Measurements from ENCODE around the gene CCDC74B.
"Not testable (repeated sequence)": the region's sequence is repeated elsewhere in the genome, so short reads cannot be mapped to it uniquely, and the experiment has no call there.

CCDC74B gene

DNA sequence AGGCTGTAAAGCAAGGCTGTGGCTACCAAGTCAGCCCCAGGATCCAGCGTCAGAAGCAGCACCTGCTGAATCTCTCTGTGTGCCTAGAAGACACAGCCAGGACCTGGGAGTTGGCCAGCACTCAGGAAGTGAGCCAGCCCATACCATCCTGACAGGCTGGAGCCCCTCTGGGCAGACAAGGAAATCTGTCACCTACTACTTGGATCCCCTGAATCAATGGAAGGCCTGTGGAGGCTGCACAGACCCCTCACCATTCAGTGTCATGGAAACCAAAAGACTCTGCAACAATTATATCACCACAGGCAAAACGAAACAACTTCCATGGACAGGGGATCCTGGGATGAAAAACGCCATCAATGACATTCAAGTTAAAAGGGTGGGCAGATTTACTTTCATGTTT, 21.7 kb upstream of the CCDC74B start:
- not testable (repeated sequence) for DNase-seq (ENCODE audit: low read depth in 2 of 2, low spot score in 1 of 2)

DNA sequence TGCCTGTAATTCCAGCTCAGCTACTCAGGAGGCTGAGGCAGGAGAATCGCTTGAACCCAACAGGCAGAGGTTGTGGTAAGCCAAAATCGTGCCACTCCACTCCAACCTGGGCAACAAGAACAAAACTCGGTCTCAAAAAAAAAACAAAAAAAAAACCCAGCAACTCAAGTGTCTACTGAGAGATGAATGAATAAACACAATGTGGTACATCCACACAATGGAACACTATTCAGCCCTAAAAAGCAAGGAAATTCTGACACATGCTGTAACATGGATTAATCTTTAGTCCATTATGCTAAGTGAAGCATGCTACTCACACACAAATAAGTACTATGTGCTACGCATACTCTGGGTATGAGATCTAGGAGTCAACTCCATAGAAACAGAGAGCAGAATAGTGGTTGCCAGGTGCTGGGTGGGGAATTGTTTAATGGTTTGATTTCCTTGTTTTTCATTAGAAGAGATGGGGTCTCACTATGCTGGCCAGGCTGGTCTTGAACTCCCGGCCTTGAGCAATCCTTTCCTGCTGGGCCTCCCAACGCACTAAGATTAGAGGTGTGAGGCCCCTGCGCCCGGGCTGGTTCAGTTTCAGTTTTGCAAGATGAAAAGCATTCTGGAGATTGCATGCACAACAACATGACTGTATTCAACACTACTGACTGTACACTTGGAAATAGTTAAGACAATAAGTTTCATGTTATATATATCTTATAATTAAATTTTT, 20.5 kb upstream of the CCDC74B start:
- no peak for DNase-seq (ENCODE audit: low read depth in 2 of 2, low spot score in 1 of 2)

DNA sequence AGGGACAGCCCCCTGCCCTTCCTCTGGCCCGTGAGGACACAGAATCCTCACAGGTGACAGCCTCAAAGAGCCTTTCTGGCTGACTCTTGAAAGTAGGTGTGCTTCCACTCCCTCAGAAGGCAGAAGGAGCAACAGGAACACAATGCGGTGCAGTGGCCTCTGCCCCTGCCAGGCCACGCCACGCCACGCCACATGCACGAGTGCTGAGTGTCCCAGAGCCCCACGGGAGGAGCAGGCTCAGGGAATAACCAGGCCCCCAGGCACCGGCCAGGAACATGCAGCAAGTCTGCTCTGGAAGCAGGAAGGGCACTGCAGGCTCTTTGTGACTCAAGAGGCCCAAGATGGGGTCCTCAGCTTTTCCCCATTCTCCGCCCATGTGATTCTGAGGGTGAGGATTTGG, 18.1 kb upstream of the CCDC74B start:
- DNase-seq (ENCODE audit: low read depth in 2 of 2, low spot score in 1 of 2), result no peak

DNA sequence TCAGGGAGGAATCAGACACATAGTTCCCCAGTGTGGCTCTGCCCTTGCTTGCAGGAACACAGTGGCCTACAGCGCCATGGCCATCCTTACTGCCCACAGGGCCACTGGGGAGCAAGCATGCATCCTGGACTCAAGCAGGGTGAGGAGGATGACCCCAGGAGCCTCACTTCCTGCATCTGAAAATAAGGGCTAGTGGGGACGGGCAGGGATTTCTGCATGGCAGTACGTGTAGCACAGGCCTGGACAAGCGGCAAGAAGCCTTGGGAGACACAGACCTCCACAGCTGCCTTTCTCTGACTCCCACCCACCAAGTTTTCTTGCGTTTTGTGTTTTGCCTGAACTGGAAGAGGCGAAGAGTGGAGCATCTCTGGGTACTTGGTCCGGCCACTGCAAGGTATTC, 17.6 kb upstream of the CCDC74B start:
- not testable (repeated sequence) for DNase-seq (ENCODE audit: low read depth in 2 of 2, low spot score in 1 of 2)

DNA sequence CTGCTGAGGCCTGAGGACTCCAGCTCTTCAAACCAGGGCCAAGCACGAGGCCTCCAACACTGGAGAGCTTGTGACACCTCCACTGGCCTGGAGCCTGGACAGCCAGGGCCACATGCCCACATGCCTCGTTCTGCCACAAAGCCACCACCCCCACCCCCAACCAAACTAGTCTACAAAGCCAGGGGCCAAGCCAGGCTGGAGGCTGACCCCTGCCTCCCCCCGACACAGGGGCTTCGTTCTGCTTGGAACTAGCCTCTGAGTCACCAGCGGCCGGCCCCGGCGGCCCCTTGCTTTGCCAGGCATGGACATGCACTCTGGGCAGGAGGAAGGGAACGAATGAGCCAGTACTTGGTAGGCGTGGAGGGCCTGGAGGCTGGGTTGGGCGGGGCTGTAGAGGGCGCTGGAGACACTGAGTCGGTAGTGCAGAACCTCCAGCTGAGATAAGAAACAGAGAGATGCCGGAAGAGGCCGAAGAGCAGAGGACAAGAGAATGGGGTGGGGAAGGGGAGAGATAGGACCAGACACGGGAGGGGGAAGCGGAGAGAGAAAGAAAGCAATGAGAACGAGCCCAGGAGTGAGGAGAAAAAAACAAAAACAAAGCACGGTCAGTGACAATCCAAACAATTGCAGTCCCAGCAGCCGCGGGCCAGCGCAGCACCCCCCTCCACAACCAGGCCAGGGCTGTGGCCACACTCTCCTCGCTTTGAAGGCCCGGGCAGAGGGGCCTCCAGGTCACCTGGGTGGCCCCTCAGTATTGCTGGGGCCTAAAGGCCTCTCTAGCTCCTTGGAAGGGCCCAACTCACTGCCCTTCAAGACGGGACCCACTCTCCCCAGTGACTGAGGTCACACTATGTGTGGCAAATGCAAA, 16.2 kb upstream of the CCDC74B start:
- DNase-seq (ENCODE audit: low read depth in 2 of 2, low spot score in 1 of 2), result not testable (repeated sequence)

DNA sequence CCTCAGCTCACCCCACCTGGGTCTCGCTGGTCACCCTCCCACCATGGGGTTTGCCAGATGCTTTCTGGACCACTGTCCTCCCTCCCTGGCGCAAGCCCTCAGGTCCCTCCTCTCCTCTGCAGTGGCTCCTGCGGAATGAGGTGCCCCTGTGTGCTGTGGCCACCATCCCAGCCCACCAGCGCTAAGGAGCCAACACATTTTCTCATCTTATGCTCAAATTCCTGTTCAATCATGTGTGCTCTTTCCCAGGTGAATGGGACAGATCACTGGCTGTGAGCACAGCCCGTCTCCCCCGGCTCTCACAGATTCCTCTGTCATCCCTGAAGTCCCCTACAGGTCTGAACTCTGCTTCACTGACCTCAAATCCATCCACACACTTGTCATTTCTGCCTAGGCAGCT, 15.2 kb upstream of the CCDC74B start:
- no peak for DNase-seq (ENCODE audit: low read depth in 2 of 2, low spot score in 1 of 2)

DNA sequence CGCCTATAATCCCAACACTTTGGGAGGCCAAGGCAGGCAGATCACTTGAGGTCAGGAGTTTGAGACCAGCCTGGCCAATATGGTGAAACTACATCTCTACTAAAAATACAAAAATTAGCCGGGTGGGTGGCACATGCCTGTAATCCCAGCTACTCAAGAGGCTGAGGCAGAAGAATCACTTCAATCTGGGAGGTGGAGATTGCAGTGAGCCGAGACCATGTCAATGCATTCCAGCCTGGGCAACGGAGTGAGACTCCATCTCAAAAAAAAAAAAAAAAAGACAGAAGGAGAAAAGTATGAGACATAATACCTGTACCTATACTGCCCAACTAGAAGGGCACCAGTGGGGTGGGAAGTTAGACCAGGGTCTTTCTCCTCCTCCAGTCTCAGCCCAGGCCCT, 14.5 kb upstream of the CCDC74B start:
- not testable (repeated sequence) for DNase-seq (ENCODE audit: low read depth in 2 of 2, low spot score in 1 of 2)

DNA sequence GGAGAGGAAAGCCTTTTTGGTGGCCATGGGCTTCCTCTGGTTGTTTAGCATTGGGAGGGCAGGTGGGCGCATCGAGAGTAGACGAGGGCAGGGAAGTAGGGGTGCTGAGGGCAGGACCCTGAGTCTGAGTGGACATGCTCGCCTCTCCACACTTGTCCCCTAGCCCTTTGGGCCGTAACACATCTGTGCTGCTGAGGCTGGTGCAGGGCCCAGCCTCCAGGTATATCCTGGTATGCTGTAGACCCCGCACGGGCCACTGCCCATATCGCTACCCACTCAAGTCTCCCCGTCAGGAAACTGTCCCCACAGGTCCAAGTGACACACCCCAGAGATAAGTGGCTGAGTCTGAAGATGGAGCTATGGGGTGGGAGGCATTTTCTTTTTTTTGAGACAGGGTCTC, 13.7 kb upstream of the CCDC74B start:
- no peak for DNase-seq (ENCODE audit: low read depth in 2 of 2, low spot score in 1 of 2)

DNA sequence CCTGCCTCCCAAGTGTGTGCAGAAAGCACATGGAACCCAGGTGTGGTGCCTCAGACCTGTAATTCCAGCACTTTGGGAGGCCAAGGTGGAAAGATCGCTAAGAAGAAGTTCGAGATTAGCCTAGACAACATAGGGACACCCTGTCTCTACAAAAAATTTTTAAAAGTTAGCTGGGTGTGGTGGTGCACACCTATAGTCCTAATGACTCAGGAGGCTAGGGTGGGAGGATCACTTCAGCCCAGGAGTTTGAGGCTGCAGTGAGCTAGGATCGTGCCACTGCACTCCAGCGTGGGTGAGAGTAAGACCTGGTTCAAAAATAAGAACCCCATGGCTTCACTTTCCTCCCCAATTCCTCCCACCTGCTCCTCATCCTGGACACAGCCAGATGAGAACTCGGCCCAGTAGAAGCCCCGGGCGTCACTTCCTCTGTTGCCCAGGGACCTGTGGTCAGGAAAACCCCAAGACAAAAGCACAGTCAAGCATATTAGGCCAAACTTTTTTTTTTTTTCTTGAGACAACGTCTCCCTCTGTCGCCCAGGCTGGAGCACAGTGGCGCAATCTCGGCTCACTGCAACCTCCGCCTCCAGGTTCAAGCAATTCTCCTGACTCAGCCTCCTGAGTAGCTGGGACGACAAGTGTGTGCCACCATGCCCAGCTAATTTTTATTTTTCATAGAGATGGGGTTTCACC, 13.1 kb upstream of the CCDC74B start:
- DNase-seq (ENCODE audit: low read depth in 2 of 2, low spot score in 1 of 2), result not testable (repeated sequence)

DNA sequence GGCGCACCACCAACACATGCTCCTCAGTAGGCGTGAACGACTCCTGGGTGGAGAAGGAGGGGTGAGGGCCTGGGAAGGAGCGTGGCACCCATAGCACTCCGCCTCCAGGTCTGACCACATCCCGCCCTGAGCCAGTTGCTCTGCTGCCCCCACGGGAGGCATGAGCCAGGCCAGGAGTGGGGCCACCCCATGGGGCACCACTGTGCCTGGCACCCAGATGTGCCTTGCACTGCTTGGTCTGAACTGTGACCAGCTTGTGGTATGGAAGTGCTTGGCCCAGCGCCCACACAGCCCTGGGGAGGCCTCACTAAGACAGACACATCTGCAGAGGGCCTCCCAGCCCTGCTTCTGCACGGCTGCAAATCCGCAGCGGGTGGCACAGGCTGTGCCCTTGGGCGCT, 12.4 kb upstream of the CCDC74B start:
- not testable (repeated sequence) for DNase-seq (ENCODE audit: low read depth in 2 of 2, low spot score in 1 of 2)

DNA sequence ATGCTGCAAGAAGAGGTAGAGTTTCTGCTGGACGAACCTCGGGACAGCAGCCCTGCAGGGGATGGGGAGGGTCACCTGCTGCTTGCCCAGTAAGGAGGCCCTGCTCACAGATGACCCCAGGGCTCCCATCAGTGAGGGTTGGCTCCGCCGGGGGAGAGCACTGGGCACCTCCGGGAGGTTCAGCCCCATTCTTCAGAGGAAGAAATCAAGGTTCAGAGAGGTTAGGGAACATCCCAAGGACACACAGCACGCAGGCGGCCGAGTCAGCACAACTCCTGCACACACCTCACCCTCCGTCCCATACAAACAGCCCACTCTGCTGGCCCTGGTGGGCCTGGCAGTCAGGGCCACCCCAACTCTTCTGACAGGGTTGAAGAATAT, 11.7 kb upstream of the CCDC74B start:
- DNase-seq (ENCODE audit: low read depth in 2 of 2, low spot score in 1 of 2), result no peak

DNA sequence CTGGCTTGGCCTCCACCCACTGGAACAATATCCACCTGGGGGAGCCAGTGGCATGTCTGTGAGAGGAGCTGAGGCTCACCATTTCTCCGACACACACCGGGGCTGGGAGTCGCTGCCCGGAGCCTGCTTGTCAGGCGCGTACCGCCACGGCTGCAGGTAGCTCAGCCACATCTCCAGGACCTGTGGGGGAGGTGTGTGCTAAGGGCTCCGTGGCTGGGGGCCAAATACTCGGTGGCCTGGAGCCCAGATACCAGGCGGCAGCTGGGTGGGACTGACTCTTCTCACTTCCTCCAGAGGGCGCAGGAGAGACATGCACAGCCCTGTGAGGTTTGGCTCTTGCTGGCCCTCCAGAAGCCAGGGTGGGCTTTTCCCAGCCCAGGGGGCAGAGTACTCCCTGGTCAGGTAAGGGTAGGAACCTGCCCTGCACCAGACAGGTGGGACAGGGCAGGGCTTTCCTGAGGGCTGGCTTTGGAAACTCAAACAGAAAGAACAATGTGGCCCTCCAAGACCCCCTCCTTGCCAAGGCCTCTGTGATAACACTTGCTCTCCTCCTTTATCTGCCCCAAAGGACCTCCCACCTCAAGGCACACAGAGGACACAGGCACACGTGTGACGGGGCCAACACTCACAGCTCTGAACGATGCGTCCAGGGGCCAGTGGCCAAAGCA, 11.2 kb upstream of the CCDC74B start:
- DNase-seq (ENCODE audit: low read depth in 2 of 2, low spot score in 1 of 2), result not testable (repeated sequence)

DNA sequence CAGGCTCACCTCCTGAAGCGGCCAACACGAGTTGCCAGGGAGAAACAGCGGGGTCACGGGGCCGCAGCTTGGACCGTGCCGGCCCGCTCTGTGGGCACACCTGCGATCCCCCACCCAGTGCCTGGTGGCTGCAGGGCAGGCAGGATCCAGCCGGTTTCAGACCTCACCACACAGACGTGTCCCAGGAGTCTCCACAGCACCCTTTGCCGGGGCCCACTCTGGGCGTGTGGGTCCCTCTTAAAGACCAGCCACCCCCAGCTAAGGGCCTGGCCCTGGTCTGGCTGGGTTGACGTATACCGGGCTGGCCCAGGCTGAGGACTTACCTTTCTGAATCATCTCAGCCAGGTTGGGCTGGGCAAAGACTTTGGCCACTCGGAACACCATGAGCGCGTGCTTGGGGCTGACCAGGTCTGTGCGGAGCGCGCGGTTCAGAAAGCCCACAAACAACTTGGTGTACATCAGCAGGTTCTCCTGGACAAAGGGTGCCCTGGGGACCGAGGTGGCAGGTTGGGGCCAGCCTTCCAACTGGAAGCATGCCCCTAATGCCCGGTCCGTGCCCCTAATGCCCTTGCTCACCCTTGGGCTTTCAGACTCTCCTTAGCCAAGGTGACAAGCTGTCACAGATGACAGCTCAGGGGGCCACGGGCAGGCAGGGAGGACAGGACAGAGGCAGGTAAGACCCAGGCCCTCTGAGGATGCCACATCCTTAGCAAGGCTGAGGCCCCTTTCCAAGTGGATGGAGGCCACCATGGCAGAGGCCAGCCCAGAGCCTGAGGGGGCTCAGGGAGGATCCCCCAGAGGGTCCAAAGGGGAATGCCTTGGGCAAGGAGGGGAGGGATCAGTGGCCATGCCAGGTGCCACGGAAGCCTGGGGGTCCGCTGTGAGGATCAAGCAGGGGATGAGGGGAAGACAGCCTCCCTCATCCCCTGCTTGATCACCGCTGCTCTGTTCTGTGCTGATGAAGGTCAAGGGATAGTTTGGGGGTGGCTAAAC, 10.2 kb upstream of the CCDC74B start:
- DNase-seq (ENCODE audit: low read depth in 2 of 2, low spot score in 1 of 2), result no peak

DNA sequence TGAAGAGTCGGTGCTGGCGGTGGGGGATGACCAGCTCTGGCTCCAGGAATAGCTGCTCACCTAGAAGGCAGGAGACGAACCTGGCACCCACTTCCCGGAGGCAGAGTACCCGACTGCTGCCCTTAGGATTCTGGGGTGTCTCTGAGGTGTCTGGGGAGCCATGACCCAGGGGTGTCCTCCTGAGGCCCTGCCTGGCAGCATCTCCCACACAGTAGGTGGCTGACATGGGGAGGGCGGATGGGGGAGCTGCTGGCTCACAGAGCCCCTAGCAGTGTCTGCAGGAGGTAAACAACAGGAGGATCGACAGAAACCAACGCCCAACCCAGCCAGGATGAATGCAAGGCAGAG, 9.5 kb upstream of the CCDC74B start:
- not testable (repeated sequence) for DNase-seq (ENCODE audit: low read depth in 2 of 2, low spot score in 1 of 2)

DNA sequence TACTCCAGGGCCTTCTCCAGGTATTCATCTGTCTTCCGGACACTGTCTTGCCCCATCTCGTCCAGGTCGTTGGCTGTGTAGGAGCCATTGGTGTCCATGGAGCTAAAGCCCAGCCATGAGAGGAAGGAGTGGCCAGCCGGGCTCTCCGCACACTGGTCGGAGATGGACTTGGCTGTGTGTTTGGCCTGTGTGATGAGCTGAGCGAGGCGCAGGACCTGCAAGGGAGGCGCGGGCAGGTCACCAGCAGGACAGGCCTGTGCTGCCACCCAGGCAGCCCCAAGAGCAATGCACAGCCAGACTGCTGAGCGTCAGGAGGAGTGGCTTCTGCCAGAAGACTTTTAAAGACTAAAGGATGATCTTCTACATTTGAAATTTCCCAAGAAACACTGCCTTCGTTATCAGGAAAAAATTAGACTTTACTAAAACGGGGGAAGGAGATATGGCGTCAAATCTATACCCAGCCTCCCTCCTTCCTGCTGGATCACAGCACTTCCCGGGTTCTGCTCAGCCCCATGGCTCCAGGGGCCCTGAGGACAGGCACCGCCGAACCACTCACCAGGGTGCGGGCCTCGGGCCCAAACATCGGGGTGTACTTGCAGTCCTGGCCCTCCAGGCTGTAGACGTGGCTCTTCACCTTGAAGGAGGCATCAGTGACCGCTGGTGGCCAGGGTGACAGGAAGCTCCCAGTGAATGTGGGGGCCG, 9.0 kb upstream of the CCDC74B start:
- DNase-seq (ENCODE audit: low read depth in 2 of 2, low spot score in 1 of 2), result not testable (repeated sequence)

DNA sequence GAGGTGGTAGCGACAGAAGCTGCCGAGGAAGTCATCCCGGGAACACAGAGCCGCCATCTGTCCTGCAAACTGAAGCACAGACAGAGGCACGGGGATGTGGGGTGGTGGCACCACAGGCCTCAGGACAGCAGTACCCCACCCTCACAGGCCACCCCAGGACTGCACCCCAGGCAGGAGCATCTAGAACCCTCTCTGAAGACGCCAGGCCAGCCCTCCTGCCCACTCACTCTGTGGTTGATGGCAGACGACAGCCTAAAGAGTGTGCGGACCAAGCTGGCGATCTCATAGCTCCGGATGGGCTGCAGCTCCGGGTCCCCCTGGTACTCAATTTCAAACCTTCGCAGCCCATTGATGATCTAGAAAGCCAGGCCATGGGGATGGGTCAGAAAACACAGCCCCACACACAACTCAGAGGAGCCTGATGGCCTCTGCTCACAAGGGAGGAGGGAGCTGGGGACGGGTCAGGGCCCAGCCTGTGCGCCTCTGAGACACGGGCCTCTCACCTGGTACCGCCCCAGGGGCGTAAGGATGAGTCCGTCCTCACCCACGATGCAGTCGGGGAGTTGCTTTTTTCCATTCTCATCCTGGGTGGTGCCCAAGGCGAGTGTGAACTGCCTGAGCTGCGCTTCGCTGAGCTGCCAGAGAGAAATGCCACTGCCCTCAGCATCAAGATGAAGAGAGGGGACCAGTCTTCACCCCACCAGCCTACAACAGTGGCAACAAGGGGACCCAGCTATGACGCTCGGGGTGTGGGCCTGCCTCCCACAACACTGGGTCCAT, 8.1 kb upstream of the CCDC74B start:
- DNase-seq (ENCODE audit: low read depth in 2 of 2, low spot score in 1 of 2), result no peak

DNA sequence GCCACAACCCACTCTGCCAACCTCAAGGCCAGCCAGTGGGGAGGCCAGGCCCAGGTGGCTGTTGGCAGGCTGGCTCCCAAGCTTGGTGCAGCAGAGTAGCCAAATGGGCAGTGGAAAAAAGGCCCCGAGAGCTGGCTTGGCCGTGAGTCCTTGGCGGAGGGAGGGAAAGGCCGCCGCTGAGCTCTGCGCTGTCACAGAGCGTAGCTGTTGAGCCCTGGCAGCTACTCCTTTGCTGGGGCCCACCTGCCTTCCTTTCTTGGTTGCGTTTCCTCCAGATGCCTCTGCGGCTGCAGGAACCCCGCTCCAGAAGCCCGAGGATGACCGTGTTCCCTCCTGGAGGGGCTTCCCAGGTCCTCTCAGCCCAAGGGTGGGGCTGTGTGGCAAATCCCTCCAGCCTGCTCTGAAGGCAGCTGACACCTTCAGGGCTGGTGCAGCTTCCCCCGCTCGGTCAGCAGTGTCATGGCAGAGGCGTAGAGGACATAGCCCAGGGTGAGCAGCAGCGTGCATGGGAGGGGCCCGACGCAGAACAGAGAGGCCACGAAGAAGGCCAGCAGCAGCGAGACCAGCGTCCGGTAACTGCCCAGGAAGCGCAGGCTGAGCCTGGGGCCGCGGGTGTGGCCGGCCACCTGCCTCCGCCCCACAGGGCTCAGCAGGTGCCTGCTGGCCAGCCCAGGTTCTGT, 7.4 kb upstream of the CCDC74B start:
- not testable (repeated sequence) for DNase-seq (ENCODE audit: low read depth in 2 of 2, low spot score in 1 of 2)

DNA sequence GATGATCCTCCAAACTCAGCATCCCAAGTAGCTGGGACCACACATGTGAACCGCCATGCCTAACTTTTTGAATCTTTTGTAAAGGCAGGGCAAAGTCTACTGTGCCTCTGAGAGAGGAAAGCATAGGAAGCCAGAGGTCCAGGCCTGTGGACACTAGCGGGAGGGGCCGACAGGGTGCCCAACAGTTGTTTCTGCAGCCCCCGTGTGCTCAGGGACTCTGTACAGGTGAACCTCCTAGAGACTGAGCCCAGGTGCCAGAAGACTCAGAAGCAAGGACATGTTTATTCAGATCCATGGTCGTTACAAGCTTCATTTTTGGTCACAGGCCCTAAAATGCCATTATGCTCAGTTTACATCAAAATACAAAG, 6.2 kb upstream of the CCDC74B start:
- not testable (repeated sequence) for DNase-seq (ENCODE audit: low read depth in 2 of 2, low spot score in 1 of 2)

All from stimulated activated CD8-positive, alpha-beta memory T cell treated with anti-CD3 and anti-CD28 coated beads, Interleukin-4, amount 100 ng/mL, for 1 hour (primary cell).